Spleen (tissue), 11 donors: ENCODE measurements around the gene DIAPH1. TPM values are rescaled to one million over a fixed set of nuclear protein-coding genes. Genes with fewer than 3 reads are reported as not detected.

Source experiments
- DNase-seq: peaks from one replicate; pipeline ENCODE4 v3.0.0-alpha.2; 2020
- H3K27ac ChIP-seq, 8 donors: fragments of 200-600 bp; sonication (generic) in 7 of 8; 1 replicate in 4 of 8; 2 replicates in 4 of 8; pipeline versions ENCODE4 v1.5.0 to v1.8.0; 2016 to 2021; ENCODE audit warnings: inconsistent platforms in 4 of 8, mild to moderate bottlenecking in 4 of 8, moderate library complexity in 1 of 8
- H3K27me3 ChIP-seq, 7 donors: fragments of 200-600 bp; sonication (generic) in 6 of 7; replicated peaks in 1 of 7; 1 replicate in 4 of 7; 2 replicates in 3 of 7; pipeline versions ENCODE4 v1.5.0 to v1.8.0; 2016 to 2021; ENCODE audit warnings: inconsistent platforms in 3 of 7, mild to moderate bottlenecking in 1 of 7
- H3K36me3 ChIP-seq, 6 donors: fragments of 200-600 bp; sonication (generic) in 5 of 6; 1 replicate in 4 of 6; 2 replicates in 2 of 6; pipeline versions ENCODE4 v1.5.0 to v1.8.0; 2016 to 2021; ENCODE audit warnings: inconsistent platforms in 2 of 6
- H3K4me1 ChIP-seq, 6 donors: fragments of 200-600 bp; sonication (generic) in 5 of 6; 1 replicate in 3 of 6; 2 replicates in 3 of 6; pipeline versions ENCODE4 v1.5.0 to v1.8.0; 2016 to 2021; ENCODE audit warnings: inconsistent platforms in 3 of 6
- H3K4me3 ChIP-seq, 8 donors: fragments of 200-600 bp; sonication (generic) in 7 of 8; 1 replicate in 4 of 8; 2 replicates in 4 of 8; pipeline versions ENCODE4 v1.5.0 to v1.8.0; 2016 to 2021; ENCODE audit warnings: inconsistent platforms in 4 of 8, mild to moderate bottlenecking in 4 of 8, moderate library complexity in 2 of 8
- H3K9me3 ChIP-seq, 8 donors: fragments of 200-600 bp; sonication (generic) in 7 of 8; 1 replicate in 4 of 8; 2 replicates in 4 of 8; pipeline versions ENCODE4 v1.5.0 to v1.8.0; 2016 to 2021; ENCODE audit warnings: inconsistent platforms in 4 of 8
- CTCF ChIP-seq, 11 experiments: fragments of 200-600 bp in 7 of 11; fragments of 450-650 bp in 4 of 11; sonication (generic) in 4 of 11; IDR thresholded peaks in 8 of 11; conservative IDR thresholded peaks in 3 of 11; 1 replicate in 7 of 11; 2 replicates in 4 of 11; pipeline versions ENCODE4 v1.4.0 to v1.8.0; 2016 to 2021; ENCODE audit warnings: antibody characterized with exemption in 11 of 11, inconsistent platforms in 4 of 11, mild to moderate bottlenecking in 1 of 11
- POLR2A ChIP-seq, 3 donors: fragments of 450-650 bp; IDR thresholded peaks; one replicate each; pipeline ENCODE4 v1.5.1; 2017; ENCODE audit warnings: antibody characterized with exemption in 3 of 3, mild to moderate bottlenecking in 1 of 3
- POLR2AphosphoS5 ChIP-seq, 3 donors: sonication (generic); formaldehyde crosslinking; IDR thresholded peaks; one replicate each; pipeline ENCODE4 v1.5.1; 2017; ENCODE audit warnings: antibody characterized with exemption in 3 of 3
- WGBS, 5 donors: extraction: QIAGEN DNeasy Blood & Tissue Kit in 3 of 5; methylation state at CpG; one replicate each; pipeline versions ENCODE4 v1.1.5 to v1.1.7; 2013 to 2018; 5-methylcytosine and 5-hydroxymethylcytosine counted together
- intact Hi-C: fragments of 100-400 bp; cut with DNase I; formaldehyde crosslinking; loops from one replicate; pipeline ENCODE4 v1.15.0; 2023; ENCODE audit warnings: low total_unique reads
- polyA plus RNA-seq, 3 donors: library from polyadenylated mRNA; stranded (reverse); fragments of 200-250 nt; gene quantifications; one replicate each; pipeline ENCODE4 v1.2.1, GENCODE V29; 2013
- total RNA-seq, 7 donors: library from RNA; depleted of rRNA in 3 of 7; stranded (reverse); fragments of >200 nt in 3 of 7; fragmentation: NEBNext Ultra II Directional in 4 of 7; extraction: Animal tissue kit (Norgen Biotek cat#: 25700) in 4 of 7; gene quantifications; one replicate each; pipeline versions ENCODE4 v1.1.0 to v1.2.1, GENCODE V29; 2016 to 2021
- donor health status: healthy with polysubstance abuse.
- donor health status: DM: no; HTN: no; CAD: no; lungs with moderate emphysema.
- donor health status: DM: no; HTN: no; CAD: no.
- donor health status: Bipolar disorder and iron deficiency.
- donor health status: healthy.
- donor health status: DM: no; HTN: no; CAD: no.
- donor health status: DM: yes; HTN: yes; CAD: no.

Gene DIAPH1
- total and polyA plus RNA-seq, 10 donors: 35.4 to 123 (median 81.5) TPM

GRCh38 chr5:141636106-141636412 is 17.3 kb upstream of the DIAPH1 start:
- peaks cover 20 to 73% (median 45%) of the 10 kb centered on the region in 6 donors for H3K4me1 ChIP-seq
- peak overlapping the region; percentile 54 to 96 (median 82) for H3K4me3 ChIP-seq
- intact Hi-C loops: no loop called here
- no peaks in the 10 kb centered on the region for H3K9me3 ChIP-seq
- no peaks in the 10 kb centered on the region for H3K27me3 ChIP-seq
- peak overlapping the region in 7 of 8 donors; percentile 63 to 89 (median 84) for H3K27ac ChIP-seq
- no peak for DNase-seq
- WGBS, 5 donors: 6 to 16% (median 14%) methylated on average over 4 of the region's 4 CpGs
- peaks cover 0 to 50% (median 14%) of the 10 kb centered on the region in 6 donors for H3K36me3 ChIP-seq
- TF ChIP-seq CTCF (IDR thresholded peaks at IDR 0.05 in 8 of 11, conservative IDR thresholded peaks at IDR 0.05 in 3 of 11) (no peak), POLR2A (IDR thresholded peaks at IDR 0.05) (no peak), POLR2AphosphoS5 (IDR thresholded peaks at IDR 0.05) (no peak)

DNA sequence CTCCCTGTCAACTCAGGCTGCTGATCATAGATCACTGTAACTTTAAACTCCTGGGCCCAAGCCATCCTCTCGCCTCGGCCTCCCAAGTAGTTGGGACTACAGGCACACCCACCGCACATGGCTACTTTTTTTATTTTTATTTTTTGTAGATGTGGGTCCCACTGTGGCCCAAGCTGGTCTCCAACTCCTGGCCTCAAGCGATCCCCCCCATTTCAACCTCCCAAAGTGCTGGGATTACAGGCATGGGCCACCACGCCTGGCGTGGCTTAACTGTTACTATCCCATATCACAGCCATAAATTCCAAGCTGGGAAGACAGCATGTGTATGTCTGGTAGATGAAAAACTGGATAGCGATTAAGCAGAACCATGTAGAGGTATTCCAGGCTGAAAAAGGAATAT is 16.8 kb upstream of the DIAPH1 start:
- no peak for TF ChIP-seq CTCF (IDR thresholded peaks at IDR 0.05 in 8 of 11, conservative IDR thresholded peaks at IDR 0.05 in 3 of 11)
- no peak for TF ChIP-seq POLR2AphosphoS5 (IDR thresholded peaks at IDR 0.05)
- TF ChIP-seq POLR2A (IDR thresholded peaks at IDR 0.05): no peak
- intact Hi-C loops: no loop called here
- 78 to 90% (median 83%) methylated on average over 7 of the region's 7 CpGs for WGBS, 5 donors
- DNase-seq: no peak
- H3K27me3 ChIP-seq: no peaks in the 10 kb centered on the region
- no peaks in the 10 kb centered on the region for H3K9me3 ChIP-seq
- peak overlapping the region; percentile 54 to 96 (median 82) for H3K4me3 ChIP-seq
- H3K27ac ChIP-seq: peak overlapping the region in 1 of 8 donors; percentile 89
- H3K4me1 ChIP-seq: peaks cover 20 to 74% (median 45%) of the 10 kb centered on the region in 6 donors
- peaks cover 0 to 50% (median 13%) of the 10 kb centered on the region in 6 donors for H3K36me3 ChIP-seq

- WGBS, 5 donors: 90 to 95% (median 91%) methylated on average over 6 of the region's 6 CpGs
These were observed 15.9 kb upstream of the DIAPH1 start for GRCh38 chr5:141634720-141635119.

More at GRCh38 chr5:141634720-141635119, 15.9 kb upstream of the DIAPH1 start:
- no peaks in the 10 kb centered on the region for H3K9me3 ChIP-seq
- no peak overlapping the region for H3K4me3 ChIP-seq
- intact Hi-C loops: no loop called here
- no peak for DNase-seq
- no peaks in the 10 kb centered on the region for H3K27me3 ChIP-seq
- TF ChIP-seq POLR2AphosphoS5 (IDR thresholded peaks at IDR 0.05): no peak
- TF ChIP-seq POLR2A (IDR thresholded peaks at IDR 0.05): no peak
- TF ChIP-seq CTCF (IDR thresholded peaks at IDR 0.05 in 8 of 11, conservative IDR thresholded peaks at IDR 0.05 in 3 of 11): no peak
- peaks cover 0 to 50% (median 17%) of the 10 kb centered on the region in 6 donors for H3K36me3 ChIP-seq
- no peak overlapping the region for H3K27ac ChIP-seq
- peaks cover 20 to 74% (median 45%) of the 10 kb centered on the region in 6 donors for H3K4me1 ChIP-seq
